IMR-90 (cell line): Measurements from ENCODE around the gene SLCO6A1. TPM values are rescaled to one million over a fixed set of nuclear protein-coding genes. Genes with fewer than 3 reads are reported as not detected.

ENCODE experiments used
- ATAC-seq: fragments of 200-7000 bp; cut with Tn5 transposase; 2 replicates; pipeline ENCODE4 v1.9.1; 2020; ENCODE audit warnings: low read depth, mild to moderate bottlenecking, moderate library complexity
- BruUV-seq: library from RNA; stranded (reverse); fragments of 400-500 nt; replicated peaks from 2 replicates; lab custom pipeline; 2021; lab: Mats Ljungman, UMichigan
- CTCF ChIA-PET: fragments of 300-600 bp; formaldehyde crosslinking; extraction: SDS; loops from one replicate; lab custom pipeline; 2021; ENCODE audit warnings: antibody characterized with exemption; lab: Yijun Ruan, JAX
- POLR2A ChIA-PET: fragments of 300-600 bp; sonication (Branson Sonifier 250); formaldehyde crosslinking; loops from one replicate; lab custom pipeline; 2022; ENCODE audit warnings: antibody characterized with exemption; ENCODE audit not compliant: unreplicated experiment; lab: Charles Lee
- DNase-seq: peaks from one replicate; pipeline ENCODE4 v3.0.0; 2013
- H2AFZ ChIP-seq: replicated peaks from 2 replicates; pipeline ENCODE3; 2013; ENCODE audit warnings: low read length, mild to moderate bottlenecking; ENCODE audit not compliant: poor library complexity
- H2AK5ac ChIP-seq: 2 replicates; pipeline ENCODE4 v1.6.1; 2013; ENCODE audit warnings: low read depth, low read length, inconsistent platforms
- H2AK9ac ChIP-seq: replicated peaks from 2 replicates; pipeline ENCODE3; 2013; ENCODE audit warnings: mild to moderate bottlenecking, low read depth, low read length, moderate library complexity; ENCODE audit not compliant: poor library complexity
- H2BK120ac ChIP-seq: 2 replicates; pipeline ENCODE4 v1.6.1; 2013; ENCODE audit warnings: low read depth, low read length, inconsistent platforms
- H2BK15ac ChIP-seq: 3 replicates; pipeline ENCODE4 v1.6.1; 2013; ENCODE audit warnings: low read depth, low read length, inconsistent platforms
- H2BK20ac ChIP-seq: 2 replicates; pipeline ENCODE4 v1.6.1; 2013; ENCODE audit warnings: low read depth, mild to moderate bottlenecking, inconsistent platforms, low read length, moderate library complexity
- H2BK5ac ChIP-seq: 2 replicates; pipeline ENCODE4 v1.6.1; 2013; ENCODE audit warnings: mild to moderate bottlenecking, low read depth, low read length, inconsistent platforms; ENCODE audit not compliant: poor library complexity, severe bottlenecking
- H3K14ac ChIP-seq: replicated peaks from 2 replicates; pipeline ENCODE4 v1.6.1; 2013; ENCODE audit warnings: low read depth, low read length, inconsistent platforms
- H3K18ac ChIP-seq: 2 replicates; pipeline ENCODE4 v1.6.1; 2013; ENCODE audit warnings: low read depth, low read length, control low read depth
- H3K23ac ChIP-seq: 2 replicates; pipeline ENCODE4 v1.6.1; 2013; ENCODE audit warnings: low read depth, low read length, inconsistent platforms
- H3K27ac ChIP-seq: 2 replicates; pipeline ENCODE4 v1.5.1; 2013; ENCODE audit warnings: mild to moderate bottlenecking, control low read depth, low read length; ENCODE audit not compliant: insufficient read depth
- H3K27me3 ChIP-seq: 2 replicates; pipeline ENCODE4 v1.6.1; 2013; ENCODE audit warnings: low read length; ENCODE audit not compliant: control insufficient read depth, insufficient read depth
- H3K36me3 ChIP-seq: 2 replicates; pipeline ENCODE4 v1.6.1; 2013; ENCODE audit warnings: low read length, mixed read lengths; ENCODE audit not compliant: control insufficient read depth, insufficient read depth
- H3K4ac ChIP-seq: 2 replicates; pipeline ENCODE4 v1.6.1; 2013; ENCODE audit warnings: low read depth, low read length, inconsistent platforms
- H3K4me1 ChIP-seq: 2 replicates; pipeline ENCODE4 v1.6.1; 2013; ENCODE audit warnings: low read length, mixed read lengths; ENCODE audit not compliant: control insufficient read depth, insufficient read depth
- H3K4me2 ChIP-seq: 2 replicates; pipeline ENCODE4 v1.6.1; 2013; ENCODE audit warnings: low read depth, mild to moderate bottlenecking, control low read depth, low read length, moderate library complexity
- H3K4me3 ChIP-seq: 2 replicates; pipeline ENCODE4 v1.5.1; 2013; ENCODE audit warnings: low read depth, mild to moderate bottlenecking, control low read depth, low read length, moderate library complexity; ENCODE audit not compliant: insufficient read depth
- H3K56ac ChIP-seq: 2 replicates; pipeline ENCODE4 v1.6.1; 2013; ENCODE audit warnings: low read length, inconsistent platforms; ENCODE audit not compliant: insufficient read depth; ENCODE audit errors: extremely low read depth
- H3K79me1 ChIP-seq, 2 experiments: 2 replicates each; pipeline ENCODE4 v1.6.1; 2013; ENCODE audit warnings: low read length in 2 of 2, inconsistent platforms in 1 of 2, low read depth in 1 of 2
- H3K9ac ChIP-seq: 2 replicates; pipeline ENCODE4 v1.6.1; 2013; ENCODE audit warnings: low read depth, low read length, control low read depth
- H3K9me1 ChIP-seq: 2 replicates; pipeline ENCODE4 v1.6.1; 2013; ENCODE audit warnings: low read length, inconsistent platforms; ENCODE audit not compliant: insufficient read depth
- H3K9me3 ChIP-seq: 2 replicates; pipeline ENCODE4 v1.6.1; 2013; ENCODE audit warnings: low read length; ENCODE audit not compliant: control insufficient read depth, insufficient read depth
- H4K20me1 ChIP-seq: 2 replicates; pipeline ENCODE4 v1.6.1; 2013; ENCODE audit warnings: low read length, inconsistent platforms; ENCODE audit not compliant: insufficient read depth
- H4K5ac ChIP-seq: 2 replicates; pipeline ENCODE4 v1.6.1; 2013; ENCODE audit warnings: mild to moderate bottlenecking, low read depth, low read length, control low read depth
- H4K8ac ChIP-seq, 2 experiments: 2 replicates each; pipeline ENCODE4 v1.6.1; 2013; ENCODE audit warnings: low read depth in 2 of 2, low read length in 2 of 2, control low read depth in 1 of 2, inconsistent platforms in 1 of 2
- H4K91ac ChIP-seq: 2 replicates; pipeline ENCODE4 v1.6.1; 2013; ENCODE audit warnings: low read depth, low read length, inconsistent platforms; ENCODE audit not compliant: insufficient read depth
- BHLHE40 ChIP-seq: fragments of 150-350 bp; IDR thresholded peaks from 2 replicates; pipeline ENCODE4 v1.6.1; 2016; ENCODE audit warnings: mild to moderate bottlenecking, low read depth, low read length
- CEBPB ChIP-seq: IDR thresholded peaks from 2 replicates; pipeline ENCODE4 v1.6.1; 2012; ENCODE audit warnings: low read depth, low read length, improper control_type of control experiment
- CHD1 ChIP-seq: IDR thresholded peaks from 2 replicates; pipeline ENCODE4 v1.6.1; 2012; ENCODE audit warnings: low read depth, low read length, improper control_type of control experiment
- CTCF ChIP-seq: conservative IDR thresholded peaks from 2 replicates; pipeline ENCODE4 v1.5.1; 2012; ENCODE audit warnings: mild to moderate bottlenecking, low read depth, low read length, improper control_type of control experiment
- ELK1 ChIP-seq: fragments of 150-350 bp; IDR thresholded peaks from 2 replicates; pipeline ENCODE4 v1.6.1; 2016; ENCODE audit warnings: low read depth, mild to moderate bottlenecking, low read length, moderate library complexity, borderline replicate concordance
- FOS ChIP-seq: fragments of 150-350 bp; IDR thresholded peaks from 2 replicates; pipeline ENCODE4 v1.6.1; 2016; ENCODE audit warnings: low read depth, low read length
- MAFK ChIP-seq: IDR thresholded peaks from 2 replicates; pipeline ENCODE4 v1.6.1; 2012; ENCODE audit warnings: low read depth, low read length, improper control_type of control experiment
- MAZ ChIP-seq: IDR thresholded peaks from 2 replicates; pipeline ENCODE4 v1.6.1; 2012; ENCODE audit warnings: low read depth, mild to moderate bottlenecking, low read length, improper control_type of control experiment, moderate library complexity, borderline replicate concordance
- MXI1 ChIP-seq: IDR thresholded peaks from 2 replicates; pipeline ENCODE4 v1.6.1; 2012; ENCODE audit warnings: low read depth, mild to moderate bottlenecking, low read length, moderate library complexity, borderline replicate concordance
- NFE2L2 ChIP-seq: fragments of 150-350 bp; IDR thresholded peaks from 2 replicates; pipeline ENCODE4 v1.6.1; 2016; ENCODE audit warnings: low read depth, mild to moderate bottlenecking, low read length
- POLR2A ChIP-seq: IDR thresholded peaks from 2 replicates; pipeline ENCODE4 v1.6.1; 2012; ENCODE audit warnings: mild to moderate bottlenecking, low read depth, low read length
- RAD21 ChIP-seq: IDR thresholded peaks from 2 replicates; pipeline ENCODE4 v1.6.1; 2012; ENCODE audit warnings: low read length, improper control_type of control experiment
- RCOR1 ChIP-seq: IDR thresholded peaks from 2 replicates; pipeline ENCODE4 v1.6.1; 2012; ENCODE audit warnings: mild to moderate bottlenecking, low read length, improper control_type of control experiment; ENCODE audit not compliant: insufficient replicate concordance
- RFX5 ChIP-seq: IDR thresholded peaks from 2 replicates; pipeline ENCODE4 v1.8.0; 2012; ENCODE audit warnings: low read depth, mild to moderate bottlenecking, low read length, moderate library complexity
- SMC3 ChIP-seq: fragments of 150-350 bp; IDR thresholded peaks from 2 replicates; pipeline ENCODE4 v1.6.1; 2016; ENCODE audit warnings: low read depth, mild to moderate bottlenecking, antibody characterized with exemption, low read length, moderate library complexity
- USF2 ChIP-seq: fragments of 150-350 bp; IDR thresholded peaks from 2 replicates; pipeline ENCODE4 v1.6.1; 2017; ENCODE audit warnings: mild to moderate bottlenecking, antibody characterized with exemption, low read length, low read depth
- WGBS, 2 experiments: methylation state at CpG; one replicate each; pipeline versions ENCODE4 v1.1.5 to v1.1.7; 2013; ENCODE audit warnings: missing lambda C conversion rate in 2 of 2; ENCODE audit not compliant: insufficient read length in 1 of 2; ENCODE audit errors: extremely low coverage in 2 of 2; 5-methylcytosine and 5-hydroxymethylcytosine counted together
- dilution Hi-C: fragments of 300-500 bp; cut with HindIII; formaldehyde crosslinking; loops from one replicate; pipeline ENCODE4 v1.14.3; 2018; ENCODE audit warnings: low sequenced_read_pairs; ENCODE audit not compliant: unreplicated experiment
- in situ Hi-C: fragments of 300-500 bp; cut with MboI; formaldehyde crosslinking; loops from 3 replicates; pipeline ENCODE4 v1.14.3; 2019; ENCODE audit warnings: low sequenced_read_pairs, inconsistent platforms, mixed read lengths
- intact Hi-C: fragments of 100-400 bp; cut with micrococcal nuclease; formaldehyde crosslinking; loops from 2 replicates; pipeline ENCODE4 v1.10.0; 2022
- polyA plus RNA-seq, 3 experiments: library from polyadenylated mRNA; depleted of rRNA; stranded (reverse); fragments of >200 nt; gene quantifications; 2 replicates each; pipeline ENCODE4 v1.2.3, GENCODE V29; 2012; ENCODE audit warnings: low replicate concordance in 1 of 3
- total RNA-seq: library from RNA; depleted of rRNA; stranded (reverse); fragments of >200 nt; gene quantifications from 2 replicates; pipeline ENCODE4 v1.2.3, GENCODE V29; 2012

The SLCO6A1 gene
- total and polyA plus RNA-seq, 2 of the 4 experiments (the other 2 are of a cell fraction), result not detected

GRCh38 chr5:102511666-102512065, 12.9 kb upstream of the SLCO6A1 start:
- Histone ChIP-seq H3K27ac (no peak overlapping the region), H2BK5ac (no peak overlapping the region), H2BK15ac (no peak overlapping the region), H2BK20ac (no peak overlapping the region), H3K23ac (no peak overlapping the region), H3K9ac (no peak overlapping the region), H3K18ac (no peak overlapping the region), H3K9me3 (no peaks in the 10 kb centered on the region), H2AK5ac (no peak overlapping the region), H3K4me3 (no peak overlapping the region), H4K5ac (no peak overlapping the region), H3K79me1 (no peaks in the 10 kb centered on the region), H2AFZ (no peak overlapping the region), H3K27me3 (no peaks in the 10 kb centered on the region), H4K8ac (no peak overlapping the region), H3K4me2 (no peak overlapping the region), H3K9me1 (no peaks in the 10 kb centered on the region), H2BK120ac (no peak overlapping the region), H4K91ac (no peak overlapping the region), H3K36me3 (no peaks in the 10 kb centered on the region), H3K4ac (no peak overlapping the region), H3K14ac (no peak overlapping the region), H4K20me1 (no peaks in the 10 kb centered on the region), H3K56ac (no peak overlapping the region), H2AK9ac (no peak overlapping the region), H3K4me1 (no peaks in the 10 kb centered on the region)
- in situ Hi-C loops (no loop called here), intact Hi-C loops (no loop called here), dilution Hi-C loops (no loop called here)
- ATAC-seq, result no peak
- WGBS, 2 experiments, result 0% methylated on average over 1 of the region's 4 CpGs; no CpG with 5 or more reads in 1 of the 2 experiments
- DNase-seq, result no peak
- POLR2A ChIA-PET, result no interaction called here
- CTCF ChIA-PET, result no interaction called here
- no TSS peak for BruUV-seq
- no peak for TF ChIP-seq FOS
- TF ChIP-seq MAFK, result no peak
- TF ChIP-seq USF2, result no peak
- no peak for TF ChIP-seq BHLHE40
- TF ChIP-seq RCOR1, result no peak
- TF ChIP-seq SMC3, result no peak
- no peak for TF ChIP-seq MAZ
- no peak for TF ChIP-seq NFE2L2
- no peak for TF ChIP-seq RAD21
- TF ChIP-seq MXI1, result no peak
- TF ChIP-seq POLR2A, result no peak
- TF ChIP-seq CTCF, result no peak
- no peak for TF ChIP-seq CHD1
- no peak for TF ChIP-seq CEBPB
- no peak for TF ChIP-seq ELK1
- no peak for TF ChIP-seq RFX5
